Epidermal melanocyte (primary cell): Measurements from ENCODE around the gene OPTN.
"Not testable (repeated sequence)": the region's sequence is repeated elsewhere in the genome, so short reads cannot be mapped to it uniquely, and the experiment has no call there.

Experiments
- DNase-seq: peaks from one replicate; pipeline ENCODE4 v3.0.0; 2011; ENCODE audit warnings: low spot score; ENCODE audit not compliant: insufficient read length

Gene OPTN

GRCh38 chr10:13118784-13119410 is 18.9 kb downstream of the OPTN start:
- no peak for DNase-seq

GRCh38 chr10:13120786-13121499 is 21.0 kb downstream of the OPTN start:
- no peak for DNase-seq

GRCh38 chr10:13121500-13121854 is 21.5 kb downstream of the OPTN start:
- no peak for DNase-seq

GRCh38 chr10:13136651-13137050 is 36.7 kb downstream of the OPTN start:
- DNase-seq, result no peak

GRCh38 chr10:13139150-13139549 is 39.2 kb downstream of the OPTN start:
- DNase-seq, result no peak

- DNase-seq, result no peak
These were observed 39.7 kb downstream of the OPTN start for GRCh38 chr10:13139676-13140075.

- DNase-seq, result no peak
These were observed 40.7 kb downstream of the OPTN start for GRCh38 chr10:13140627-13141190.

GRCh38 chr10:13143766-13144165 is 43.8 kb downstream of the OPTN start:
- DNase-seq, result no peak

- no peak for DNase-seq
These were observed 44.9 kb downstream of the OPTN start for GRCh38 chr10:13144814-13145213.

GRCh38 chr10:13146379-13146778 is 46.4 kb downstream of the OPTN start:
- no peak for DNase-seq

- DNase-seq, result no peak
These were observed 47.2 kb downstream of the OPTN start for GRCh38 chr10:13147161-13147560.

- DNase-seq, result no peak
These were observed 52.3 kb downstream of the OPTN start for GRCh38 chr10:13152296-13152695.

GRCh38 chr10:13155860-13156259 is 55.9 kb downstream of the OPTN start:
- DNase-seq, result not testable (repeated sequence)

- no peak for DNase-seq
These were observed 58.4 kb downstream of the OPTN start for GRCh38 chr10:13158401-13158800.

GRCh38 chr10:13160934-13161856 is 61.2 kb downstream of the OPTN start, which contains the start of gene MCM10:
MCM10 (plus strand) TSS chr10:13161558; CDS start chr10:13164203, 2,645 bp downstream.
- peak; percentile 99 for DNase-seq

- no peak for DNase-seq
These were observed 61.9 kb downstream of the OPTN start for GRCh38 chr10:13161857-13162271.

GRCh38 chr10:13163859-13164258 is 63.9 kb downstream of the OPTN start:
- no peak for DNase-seq

- DNase-seq, result no peak
These were observed 65.2 kb downstream of the OPTN start for GRCh38 chr10:13165177-13165576.

- no peak for DNase-seq
These were observed 67.6 kb downstream of the OPTN start for GRCh38 chr10:13167568-13167967.

- DNase-seq, result no peak
These were observed 68.8 kb downstream of the OPTN start for GRCh38 chr10:13168781-13169180.

- no peak for DNase-seq
These were observed 73.7 kb downstream of the OPTN start for GRCh38 chr10:13173616-13174015.

GRCh38 chr10:13180788-13181187 is 80.8 kb downstream of the OPTN start:
- DNase-seq, result no peak
